Measurements from ENCODE around the gene HEG1.

The HEG1 gene

GRCh38 chr3:125062904-125063618 is 7.3 kb upstream of the HEG1 start:
- H3K9me3 ChIP-seq (replicated peaks in 1 of 2; ENCODE audit: control insufficient read depth in 2 of 2, insufficient read depth in 1 of 2, low read depth in 1 of 2, low read length in 2 of 2): peaks cover 0 to 5% of the 10 kb centered on the region in 2 donors
- no peak overlapping the region for H2BK15ac ChIP-seq (ENCODE audit: low read length)
- no peak overlapping the region for H3K14ac ChIP-seq (ENCODE audit: low read length)
- no peak overlapping the region for H2BK12ac ChIP-seq (ENCODE audit: low read length)
- no peak overlapping the region for H3K23ac ChIP-seq (ENCODE audit: low read depth, low read length, poor library complexity)
- no peak overlapping the region for H3K4me3 ChIP-seq (ENCODE audit: low read length in 2 of 2)
- H2AFZ ChIP-seq (ENCODE audit: low read length): no peak overlapping the region
- H3K4ac ChIP-seq (ENCODE audit: low read length): no peak overlapping the region
- no peaks in the 10 kb centered on the region for H3K36me3 ChIP-seq (replicated peaks in 1 of 2; ENCODE audit: control insufficient read depth in 2 of 2, insufficient read depth in 2 of 2, low read length in 2 of 2)
- no peak overlapping the region for H3K18ac ChIP-seq (ENCODE audit: low read length)
- no peak overlapping the region for H2BK120ac ChIP-seq (ENCODE audit: low read depth, low read length)
- H2BK5ac ChIP-seq (ENCODE audit: low read length): no peak overlapping the region
- no peak overlapping the region for H3K4me2 ChIP-seq (ENCODE audit: insufficient read depth, low read length, poor library complexity, severe bottlenecking)
- peaks cover 8 to 9% of the 10 kb centered on the region in 2 donors for H3K4me1 ChIP-seq (ENCODE audit: control insufficient read depth in 2 of 2, insufficient read depth in 1 of 2, low read depth in 1 of 2, low read length in 2 of 2)
- no peak overlapping the region for H2AK5ac ChIP-seq (ENCODE audit: low read depth, low read length)
- H3K27me3 ChIP-seq (ENCODE audit: control insufficient read depth in 3 of 3, insufficient read depth in 3 of 3, low read depth in 1 of 3, low read length in 3 of 3): peaks cover 0 to 9% (median 0%) of the 10 kb centered on the region in 3 experiments
- no CpG with 5 or more reads among the region's 7 CpGs for WGBS, 2 donors (ENCODE audit: extremely low coverage in 2 of 2, insufficient read length in 2 of 2, insufficient replicate concordance in 1 of 2)
- H3K79me1 ChIP-seq (ENCODE audit: low read depth, low read length): no peaks in the 10 kb centered on the region
- no peak overlapping the region for H4K8ac ChIP-seq (ENCODE audit: low read depth, low read length)
- H3K27ac ChIP-seq (replicated peaks; ENCODE audit: low read length): no peak overlapping the region
- no peak overlapping the region for H4K91ac ChIP-seq (ENCODE audit: low read depth, low read length, poor library complexity)
- H3K9ac ChIP-seq (ENCODE audit: low read depth, low read length, poor library complexity): no peak overlapping the region
- no peak for DNase-seq (ENCODE audit: low spot score)

- Histone ChIP-seq H3K4me3 (ENCODE audit: low read length in 2 of 2) (no peak overlapping the region), H3K27ac (replicated peaks; ENCODE audit: low read length) (no peak overlapping the region), H3K4me1 (ENCODE audit: control insufficient read depth in 2 of 2, insufficient read depth in 1 of 2, low read depth in 1 of 2, low read length in 2 of 2) (peaks cover 8 to 10% of the 10 kb centered on the region in 2 donors), H2BK120ac (ENCODE audit: low read depth, low read length) (no peak overlapping the region), H2AK5ac (ENCODE audit: low read depth, low read length) (no peak overlapping the region), H3K14ac (ENCODE audit: low read length) (no peak overlapping the region), H3K23ac (ENCODE audit: low read depth, low read length, poor library complexity) (no peak overlapping the region), H3K18ac (ENCODE audit: low read length) (no peak overlapping the region), H2BK12ac (ENCODE audit: low read length) (no peak overlapping the region), H2BK15ac (ENCODE audit: low read length) (no peak overlapping the region), H3K79me1 (ENCODE audit: low read depth, low read length) (no peaks in the 10 kb centered on the region), H3K36me3 (replicated peaks in 1 of 2; ENCODE audit: control insufficient read depth in 2 of 2, insufficient read depth in 2 of 2, low read length in 2 of 2) (no peaks in the 10 kb centered on the region), H3K27me3 (ENCODE audit: control insufficient read depth in 3 of 3, insufficient read depth in 3 of 3, low read depth in 1 of 3, low read length in 3 of 3) (peaks cover 0 to 14% (median 6%) of the 10 kb centered on the region in 3 experiments), H3K4me2 (ENCODE audit: insufficient read depth, low read length, poor library complexity, severe bottlenecking) (no peak overlapping the region), H3K9me3 (replicated peaks in 1 of 2; ENCODE audit: control insufficient read depth in 2 of 2, insufficient read depth in 1 of 2, low read depth in 1 of 2, low read length in 2 of 2) (peaks cover 0 to 5% of the 10 kb centered on the region in 2 donors), H3K9ac (ENCODE audit: low read depth, low read length, poor library complexity) (no peak overlapping the region), H4K91ac (ENCODE audit: low read depth, low read length, poor library complexity) (no peak overlapping the region), H2BK5ac (ENCODE audit: low read length) (no peak overlapping the region), H2AFZ (ENCODE audit: low read length) (peak overlapping the region; percentile 48), H3K4ac (ENCODE audit: low read length) (no peak overlapping the region), H4K8ac (ENCODE audit: low read depth, low read length) (no peak overlapping the region)
- DNase-seq (ENCODE audit: low spot score): no peak
- WGBS, 2 donors (ENCODE audit: extremely low coverage in 2 of 2, insufficient read length in 2 of 2, insufficient replicate concordance in 1 of 2): no CpG with 5 or more reads among the region's 5 CpGs
Observed at GRCh38 chr3:125061646-125062045, 5.8 kb upstream of the HEG1 start.

- H3K4me1 ChIP-seq (ENCODE audit: control insufficient read depth in 2 of 2, insufficient read depth in 1 of 2, low read depth in 1 of 2, low read length in 2 of 2): peaks cover 10 to 13% of the 10 kb centered on the region in 2 donors
- H3K4ac ChIP-seq (ENCODE audit: low read length): no peak overlapping the region
- H3K27me3 ChIP-seq (ENCODE audit: control insufficient read depth in 3 of 3, insufficient read depth in 3 of 3, low read depth in 1 of 3, low read length in 3 of 3): peaks cover 0 to 16% (median 6%) of the 10 kb centered on the region in 3 experiments
- DNase-seq (ENCODE audit: low spot score): no peak
- no peak overlapping the region for H3K4me3 ChIP-seq (ENCODE audit: low read length in 2 of 2)
- no peak overlapping the region for H3K9ac ChIP-seq (ENCODE audit: low read depth, low read length, poor library complexity)
- no peak overlapping the region for H3K18ac ChIP-seq (ENCODE audit: low read length)
- H4K91ac ChIP-seq (ENCODE audit: low read depth, low read length, poor library complexity): no peak overlapping the region
- no peaks in the 10 kb centered on the region for H3K36me3 ChIP-seq (replicated peaks in 1 of 2; ENCODE audit: control insufficient read depth in 2 of 2, insufficient read depth in 2 of 2, low read length in 2 of 2)
- H3K79me1 ChIP-seq (ENCODE audit: low read depth, low read length): no peaks in the 10 kb centered on the region
- no peak overlapping the region for H2BK12ac ChIP-seq (ENCODE audit: low read length)
- H2BK120ac ChIP-seq (ENCODE audit: low read depth, low read length): no peak overlapping the region
- WGBS, 2 donors (ENCODE audit: extremely low coverage in 2 of 2, insufficient read length in 2 of 2, insufficient replicate concordance in 1 of 2): no CpG with 5 or more reads among the region's 4 CpGs
- H3K27ac ChIP-seq (replicated peaks; ENCODE audit: low read length): no peak overlapping the region
- no peak overlapping the region for H3K4me2 ChIP-seq (ENCODE audit: insufficient read depth, low read length, poor library complexity, severe bottlenecking)
- H3K23ac ChIP-seq (ENCODE audit: low read depth, low read length, poor library complexity): no peak overlapping the region
- no peak overlapping the region for H2AK5ac ChIP-seq (ENCODE audit: low read depth, low read length)
- no peak overlapping the region for H2BK5ac ChIP-seq (ENCODE audit: low read length)
- no peak overlapping the region for H4K8ac ChIP-seq (ENCODE audit: low read depth, low read length)
- no peak overlapping the region for H2BK15ac ChIP-seq (ENCODE audit: low read length)
- H2AFZ ChIP-seq (ENCODE audit: low read length): peak overlapping the region; percentile 48
- no peak overlapping the region for H3K14ac ChIP-seq (ENCODE audit: low read length)
- peaks cover 0 to 5% of the 10 kb centered on the region in 2 donors for H3K9me3 ChIP-seq (replicated peaks in 1 of 2; ENCODE audit: control insufficient read depth in 2 of 2, insufficient read depth in 1 of 2, low read depth in 1 of 2, low read length in 2 of 2)
Observed at GRCh38 chr3:125061170-125061569, 5.4 kb upstream of the HEG1 start.

- H3K4me1 ChIP-seq (ENCODE audit: control insufficient read depth in 2 of 2, insufficient read depth in 1 of 2, low read depth in 1 of 2, low read length in 2 of 2): peaks cover 10 to 13% of the 10 kb centered on the region in 2 donors
- H4K91ac ChIP-seq (ENCODE audit: low read depth, low read length, poor library complexity): no peak overlapping the region
- H2BK5ac ChIP-seq (ENCODE audit: low read length): no peak overlapping the region
- DNase-seq (ENCODE audit: low spot score): no peak
- H2BK120ac ChIP-seq (ENCODE audit: low read depth, low read length): no peak overlapping the region
- no peak overlapping the region for H2BK12ac ChIP-seq (ENCODE audit: low read length)
- H3K27me3 ChIP-seq (ENCODE audit: control insufficient read depth in 3 of 3, insufficient read depth in 3 of 3, low read depth in 1 of 3, low read length in 3 of 3): peaks cover 0 to 16% (median 6%) of the 10 kb centered on the region in 3 experiments
- no peak overlapping the region for H3K14ac ChIP-seq (ENCODE audit: low read length)
- no peak overlapping the region for H3K27ac ChIP-seq (replicated peaks; ENCODE audit: low read length)
- H2AK5ac ChIP-seq (ENCODE audit: low read depth, low read length): no peak overlapping the region
- H2AFZ ChIP-seq (ENCODE audit: low read length): no peak overlapping the region
- H3K9me3 ChIP-seq (replicated peaks in 1 of 2; ENCODE audit: control insufficient read depth in 2 of 2, insufficient read depth in 1 of 2, low read depth in 1 of 2, low read length in 2 of 2): peaks cover 0 to 5% of the 10 kb centered on the region in 2 donors
- no CpG with 5 or more reads among the region's 7 CpGs for WGBS, 2 donors (ENCODE audit: extremely low coverage in 2 of 2, insufficient read length in 2 of 2, insufficient replicate concordance in 1 of 2)
- no peaks in the 10 kb centered on the region for H3K79me1 ChIP-seq (ENCODE audit: low read depth, low read length)
- H3K4ac ChIP-seq (ENCODE audit: low read length): no peak overlapping the region
- no peaks in the 10 kb centered on the region for H3K36me3 ChIP-seq (replicated peaks in 1 of 2; ENCODE audit: control insufficient read depth in 2 of 2, insufficient read depth in 2 of 2, low read length in 2 of 2)
- H3K23ac ChIP-seq (ENCODE audit: low read depth, low read length, poor library complexity): no peak overlapping the region
- H3K4me3 ChIP-seq (ENCODE audit: low read length in 2 of 2): no peak overlapping the region
- H4K8ac ChIP-seq (ENCODE audit: low read depth, low read length): no peak overlapping the region
- H2BK15ac ChIP-seq (ENCODE audit: low read length): no peak overlapping the region
- no peak overlapping the region for H3K9ac ChIP-seq (ENCODE audit: low read depth, low read length, poor library complexity)
- no peak overlapping the region for H3K4me2 ChIP-seq (ENCODE audit: insufficient read depth, low read length, poor library complexity, severe bottlenecking)
- no peak overlapping the region for H3K18ac ChIP-seq (ENCODE audit: low read length)
Observed at GRCh38 chr3:125059488-125060245, 3.9 kb upstream of the HEG1 start.
